ENCODE measurements around the gene GRK5. TPM values are rescaled to one million over a fixed set of nuclear protein-coding genes. Genes with fewer than 3 reads are reported as not detected.

The GRK5 gene
- total and polyA plus RNA-seq, 2 experiments from 2014 or later = 5.2 to 13.7 TPM

DNA sequence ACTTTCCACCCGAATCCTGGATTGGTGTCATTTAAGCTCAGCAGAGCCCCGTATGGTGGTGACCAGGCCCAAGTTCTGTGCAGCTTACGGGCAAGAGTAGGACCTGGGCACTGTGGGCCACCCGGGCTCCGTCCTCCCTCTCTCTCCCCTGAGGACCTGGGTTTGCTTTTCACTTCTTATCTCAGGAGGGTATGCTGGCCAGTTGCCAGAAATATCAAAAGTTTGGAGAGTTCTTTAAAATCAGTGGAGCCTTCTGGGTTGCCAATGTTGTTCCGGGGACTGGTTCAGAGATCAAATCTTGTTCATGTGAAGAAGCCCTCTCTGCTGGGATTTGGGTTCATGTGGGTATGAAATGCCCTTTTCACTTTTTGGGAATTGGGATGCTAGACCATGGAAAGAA lies 145.4 kb downstream of the GRK5 start:
- no peak overlapping the region for H3K4me2 ChIP-seq (ENCODE audit: unreplicated experiment)
- peaks cover 7% of the 10 kb centered on the region; the same call in 1 of the 2 replicates for H3K4me1 ChIP-seq (ENCODE audit: insufficient read depth)
- H3K9ac ChIP-seq = no peak overlapping the region
- H2AFZ ChIP-seq = no peak overlapping the region
- 98 to 99% methylated on average over 6 of the region's 6 CpGs for WGBS, 2 experiments (ENCODE audit: low coverage in 1 of 2, low lambda C conversion rate in 2 of 2, missing lambda C conversion rate in 2 of 2)
- H3F3A ChIP-seq (ENCODE audit: insufficient read depth) = 0 out of 2 replicates have a peak, but pooled peaks cover 9% of the 10 kb centered on the region
- H3K36me3 ChIP-seq (ENCODE audit: low read depth) = no peaks in the 10 kb centered on the region
- H3K9me2 ChIP-seq (ENCODE audit: insufficient read depth) = no peaks in the 10 kb centered on the region
- no peaks in the 10 kb centered on the region for H3K27me3 ChIP-seq (replicated peaks; ENCODE audit: insufficient read depth)
- H4K20me1 ChIP-seq (ENCODE audit: insufficient read depth) = no peaks in the 10 kb centered on the region
- no peak overlapping the region for H3K4me3 ChIP-seq
- H3K9me3 ChIP-seq (ENCODE audit: low read depth) = no peaks in the 10 kb centered on the region
- H3K27ac ChIP-seq = no peak overlapping the region
- no peak for DNase-seq
- TF ChIP-seq EZH2 (IDR thresholded peaks at IDR 0.05; ENCODE audit: insufficient read depth, poor library complexity, severe bottlenecking) = no peak
- no peak for TF ChIP-seq EZH2phosphoT487 (IDR thresholded peaks at IDR 0.05; ENCODE audit: insufficient read depth, low read depth)
- in situ Hi-C loops (cut with MboI) = no loop called here
- H3K79me2 ChIP-seq (ENCODE audit: insufficient read depth) = 0 out of 2 replicates have a peak, but pooled peaks cover 11% of the 10 kb centered on the region

DNA sequence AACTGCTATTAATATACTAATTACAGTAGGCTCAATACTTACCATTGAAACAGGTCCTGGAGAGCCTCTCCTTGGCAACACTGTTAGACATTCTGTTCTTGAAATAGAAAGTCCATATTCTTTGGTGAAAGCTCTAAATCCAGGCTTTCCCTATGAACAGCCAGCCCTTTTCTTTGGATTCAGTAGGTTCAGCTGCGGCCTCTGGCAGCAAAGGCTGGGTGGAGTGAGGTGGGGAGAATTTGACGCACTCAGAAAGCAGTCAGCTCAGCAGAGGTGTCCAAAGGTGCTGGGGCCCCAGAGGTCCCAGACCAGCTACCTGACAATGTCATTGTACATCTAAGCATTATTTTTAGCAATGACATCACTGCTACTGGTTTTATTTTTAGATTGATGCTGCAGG lies 146.1 kb downstream of the GRK5 start:
- Histone ChIP-seq H3K27ac (no peak overlapping the region), H3K4me1 (ENCODE audit: insufficient read depth) (peaks cover 7% of the 10 kb centered on the region; the same call in 1 of the 2 replicates), H3K9me3 (ENCODE audit: low read depth) (no peaks in the 10 kb centered on the region), H3K9me2 (ENCODE audit: insufficient read depth) (no peaks in the 10 kb centered on the region), H3K4me3 (no peak overlapping the region), H3K4me2 (ENCODE audit: unreplicated experiment) (no peak overlapping the region), H4K20me1 (ENCODE audit: insufficient read depth) (no peaks in the 10 kb centered on the region), H3K9ac (no peak overlapping the region), H3K79me2 (ENCODE audit: insufficient read depth) (0 out of 2 replicates have a peak, but pooled peaks cover 11% of the 10 kb centered on the region), H3K27me3 (replicated peaks; ENCODE audit: insufficient read depth) (no peaks in the 10 kb centered on the region), H3F3A (ENCODE audit: insufficient read depth) (0 out of 2 replicates have a peak, but pooled peaks cover 9% of the 10 kb centered on the region), H3K36me3 (ENCODE audit: low read depth) (no peaks in the 10 kb centered on the region), H2AFZ (no peak overlapping the region)
- DNase-seq = no peak
- 71 to 85% methylated on average over 2 of the region's 2 CpGs for WGBS, 2 experiments (ENCODE audit: low coverage in 1 of 2, low lambda C conversion rate in 2 of 2, missing lambda C conversion rate in 2 of 2)
- in situ Hi-C loops (cut with MboI) = no loop called here
- no peak for TF ChIP-seq EZH2phosphoT487 (IDR thresholded peaks at IDR 0.05; ENCODE audit: insufficient read depth, low read depth)
- no peak for TF ChIP-seq EZH2 (IDR thresholded peaks at IDR 0.05; ENCODE audit: insufficient read depth, poor library complexity, severe bottlenecking)

DNA sequence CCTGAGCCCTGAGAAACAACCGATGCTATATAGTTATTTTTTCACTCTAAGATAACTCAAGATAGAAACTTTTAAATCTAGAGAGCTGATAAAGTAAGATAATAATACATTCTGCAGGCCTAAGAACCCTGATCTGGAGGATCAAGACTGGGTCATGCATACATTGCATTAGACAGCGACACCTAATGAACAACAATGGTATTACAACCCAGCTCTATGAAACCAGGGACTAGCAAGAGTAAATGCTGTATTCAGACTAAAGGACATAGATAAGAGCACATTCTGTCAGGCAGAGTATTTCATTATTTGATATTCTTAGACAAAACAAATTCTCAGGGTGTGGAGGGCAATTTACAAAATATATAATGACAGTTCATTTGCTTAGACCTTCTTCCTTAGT lies 148.6 kb downstream of the GRK5 start:
- Histone ChIP-seq H3K27me3 (replicated peaks; ENCODE audit: insufficient read depth) (no peaks in the 10 kb centered on the region), H3K9me3 (ENCODE audit: low read depth) (no peaks in the 10 kb centered on the region), H4K20me1 (ENCODE audit: insufficient read depth) (no peaks in the 10 kb centered on the region), H3K9ac (no peak overlapping the region), H3K9me2 (ENCODE audit: insufficient read depth) (no peaks in the 10 kb centered on the region), H3K36me3 (ENCODE audit: low read depth) (no peaks in the 10 kb centered on the region), H3K4me1 (ENCODE audit: insufficient read depth) (no peaks in the 10 kb centered on the region), H3K4me3 (no peak overlapping the region), H3K4me2 (ENCODE audit: unreplicated experiment) (no peak overlapping the region), H2AFZ (no peak overlapping the region), H3F3A (ENCODE audit: insufficient read depth) (0 out of 2 replicates have a peak, but pooled peaks cover 1% of the 10 kb centered on the region), H3K27ac (no peak overlapping the region), H3K79me2 (ENCODE audit: insufficient read depth) (0 out of 2 replicates have a peak, but pooled peaks cover 7% of the 10 kb centered on the region)
- DNase-seq = no peak
- WGBS, 2 experiments (ENCODE audit: low coverage in 1 of 2, low lambda C conversion rate in 2 of 2, missing lambda C conversion rate in 2 of 2) = 97 to 99% methylated on average over 2 of the region's 2 CpGs
- in situ Hi-C loops (cut with MboI) = no loop called here
- TF ChIP-seq EZH2phosphoT487 (IDR thresholded peaks at IDR 0.05; ENCODE audit: insufficient read depth, low read depth) (no peak), EZH2 (IDR thresholded peaks at IDR 0.05; ENCODE audit: insufficient read depth, poor library complexity, severe bottlenecking) (no peak)

DNA sequence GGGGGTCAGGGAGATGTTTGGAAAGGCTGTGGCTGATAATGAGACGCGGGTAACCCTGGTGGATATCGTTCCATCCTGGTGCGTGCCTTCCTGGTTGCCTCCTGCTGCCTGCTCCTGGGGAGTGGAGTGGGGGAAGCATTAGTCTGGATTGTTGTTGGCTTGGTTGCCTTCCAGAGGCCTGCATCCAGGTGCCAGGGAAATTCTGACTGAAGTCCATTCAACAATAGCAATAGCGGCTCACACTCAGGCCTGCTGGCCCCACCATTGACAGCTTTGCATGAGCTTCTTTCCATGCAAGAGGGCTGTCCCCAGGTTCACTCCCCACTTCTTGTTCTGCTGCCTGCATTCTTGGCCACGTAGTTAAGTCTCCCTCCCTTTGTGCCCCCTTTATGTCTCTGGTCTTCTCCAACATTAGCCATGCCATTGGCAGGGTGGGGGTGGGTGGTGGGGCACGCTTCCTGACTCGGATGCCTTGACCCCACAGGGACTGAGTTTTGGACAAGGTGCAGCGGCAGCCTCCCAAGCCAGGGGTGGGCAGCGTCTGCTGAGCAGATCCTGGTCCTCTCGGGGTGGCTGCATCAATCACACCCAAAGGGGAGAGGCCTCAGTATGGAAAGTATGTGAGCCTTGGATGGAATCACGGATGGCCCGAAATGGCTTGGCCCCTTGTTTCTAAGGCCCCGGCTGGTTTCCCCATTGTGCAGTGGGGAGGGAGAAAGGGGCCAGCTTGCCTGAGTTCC lies 150.2 kb downstream of the GRK5 start:
- in situ Hi-C loops (cut with MboI) = no loop called here

More for the DNA sequence above, 150.2 kb downstream of the GRK5 start:
- Histone ChIP-seq H3K9me2 (ENCODE audit: insufficient read depth) (no peaks in the 10 kb centered on the region), H4K20me1 (ENCODE audit: insufficient read depth) (no peaks in the 10 kb centered on the region), H2AFZ (no peak overlapping the region), H3K27ac (no peak overlapping the region), H3K36me3 (ENCODE audit: low read depth) (no peaks in the 10 kb centered on the region), H3K9me3 (ENCODE audit: low read depth) (no peaks in the 10 kb centered on the region), H3K27me3 (replicated peaks; ENCODE audit: insufficient read depth) (no peaks in the 10 kb centered on the region), H3K4me1 (ENCODE audit: insufficient read depth) (no peaks in the 10 kb centered on the region), H3K9ac (no peak overlapping the region), H3K4me2 (ENCODE audit: unreplicated experiment) (no peak overlapping the region), H3K4me3 (no peak overlapping the region), H3K79me2 (ENCODE audit: insufficient read depth) (0 out of 2 replicates have a peak, but pooled peaks cover 7% of the 10 kb centered on the region), H3F3A (ENCODE audit: insufficient read depth) (no peaks in the 10 kb centered on the region)
- TF ChIP-seq EZH2 (IDR thresholded peaks at IDR 0.05; ENCODE audit: insufficient read depth, poor library complexity, severe bottlenecking) = no peak
- TF ChIP-seq EZH2phosphoT487 (IDR thresholded peaks at IDR 0.05; ENCODE audit: insufficient read depth, low read depth) = no peak
- DNase-seq = no peak
- 89 to 93% methylated on average over 14 of the region's 14 CpGs for WGBS, 2 experiments (ENCODE audit: low coverage in 1 of 2, low lambda C conversion rate in 2 of 2, missing lambda C conversion rate in 2 of 2)
